Measurements from ENCODE around the gene RDH8. TPM values are rescaled to one million over a fixed set of nuclear protein-coding genes. Genes with fewer than 3 reads are reported as not detected.

The RDH8 gene
- total RNA-seq, 1 donor from 2014 or later, result not detected

GRCh38 chr19:10006335-10006708 is 7.0 kb upstream of the RDH8 start:
- H3K27me3 ChIP-seq (ENCODE audit: control insufficient read depth, insufficient read depth, low read length), result peaks cover 22% of the 10 kb centered on the region
- no peak overlapping the region for H3K4me3 ChIP-seq (ENCODE audit: low read depth, low read length)
- DNase-seq (ENCODE audit: low read depth), result no peak
- H3K36me3 ChIP-seq (ENCODE audit: control insufficient read depth, insufficient read depth, low read length), result no peaks in the 10 kb centered on the region
- no peak for TF ChIP-seq CTCF (IDR thresholded peaks at IDR 0.05; ENCODE audit: insufficient read depth, low read length, poor library complexity, severe bottlenecking)

- peaks cover 23% of the 10 kb centered on the region for H3K27me3 ChIP-seq (ENCODE audit: control insufficient read depth, insufficient read depth, low read length)
- no peak for DNase-seq (ENCODE audit: low read depth)
- TF ChIP-seq CTCF (IDR thresholded peaks at IDR 0.05; ENCODE audit: insufficient read depth, low read length, poor library complexity, severe bottlenecking), result no peak
- H3K36me3 ChIP-seq (ENCODE audit: control insufficient read depth, insufficient read depth, low read length), result no peaks in the 10 kb centered on the region
- H3K4me3 ChIP-seq (ENCODE audit: low read depth, low read length), result no peak overlapping the region
Measured at GRCh38 chr19:10006752-10007323, 6.4 kb upstream of the RDH8 start.

GRCh38 chr19:10007371-10008183 is 5.7 kb upstream of the RDH8 start:
- Histone ChIP-seq H3K4me3 (ENCODE audit: low read depth, low read length) (no peak overlapping the region), H3K27me3 (ENCODE audit: control insufficient read depth, insufficient read depth, low read length) (peaks cover 26% of the 10 kb centered on the region), H3K36me3 (ENCODE audit: control insufficient read depth, insufficient read depth, low read length) (no peaks in the 10 kb centered on the region)
- DNase-seq (ENCODE audit: low read depth), result no peak
- TF ChIP-seq CTCF (IDR thresholded peaks at IDR 0.05; ENCODE audit: insufficient read depth, low read length, poor library complexity, severe bottlenecking), result no peak

DNA sequence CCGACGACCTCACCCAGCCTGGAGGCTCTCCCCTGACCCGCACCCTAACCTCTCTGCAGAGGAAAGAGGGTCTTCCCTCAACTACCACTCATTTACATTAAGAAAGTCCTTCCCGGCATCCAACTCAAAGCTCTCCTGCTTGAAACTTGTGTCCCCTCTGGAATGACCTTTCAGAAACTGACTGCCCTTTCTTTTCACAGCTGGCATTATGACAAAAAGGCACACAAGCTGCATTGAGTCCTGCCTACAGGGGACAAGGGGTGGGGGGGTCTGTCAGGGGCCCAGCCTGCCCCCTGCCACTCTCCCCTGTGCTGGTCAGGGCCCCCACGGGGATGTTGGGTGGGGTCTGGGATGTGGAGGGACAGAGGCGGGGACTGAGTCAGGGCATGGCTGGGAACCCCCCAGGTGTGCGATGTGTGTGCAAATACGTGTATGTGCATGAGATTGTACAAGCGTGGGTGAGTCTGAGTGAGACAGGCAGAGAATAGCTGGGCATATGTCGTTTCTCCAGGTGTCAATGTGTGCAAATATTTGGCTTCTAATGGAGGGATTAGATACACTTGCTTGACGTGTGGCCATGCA is 5.0 kb upstream of the RDH8 start:
- DNase-seq (ENCODE audit: low read depth), result no peak
- H3K4me3 ChIP-seq (ENCODE audit: low read depth, low read length), result no peak overlapping the region
- H3K36me3 ChIP-seq (ENCODE audit: control insufficient read depth, insufficient read depth, low read length), result no peaks in the 10 kb centered on the region
- H3K27me3 ChIP-seq (ENCODE audit: control insufficient read depth, insufficient read depth, low read length), result peaks cover 26% of the 10 kb centered on the region
- TF ChIP-seq CTCF (IDR thresholded peaks at IDR 0.05; ENCODE audit: insufficient read depth, low read length, poor library complexity, severe bottlenecking), result no peak

DNA sequence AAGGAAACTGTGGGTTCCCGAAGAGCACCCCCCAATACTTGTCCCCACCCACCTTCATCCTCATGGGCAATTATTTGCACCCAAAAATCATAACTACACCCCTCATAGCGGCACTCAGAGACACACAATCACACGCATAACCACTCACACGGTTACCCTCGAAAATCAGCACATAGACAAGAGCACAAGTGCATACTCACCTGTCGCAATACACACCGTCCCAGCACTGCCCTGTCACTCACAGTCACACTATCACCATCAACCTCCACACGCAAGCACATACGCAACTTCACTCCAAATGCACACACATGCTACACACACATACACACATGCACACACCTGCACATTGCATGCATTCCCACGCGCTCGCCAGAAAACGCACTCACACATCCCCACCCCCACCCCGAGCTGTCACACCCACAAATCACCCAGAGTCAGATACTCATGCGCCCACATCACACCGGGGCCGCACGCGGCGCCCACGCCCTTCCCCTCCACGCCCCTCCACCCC is 3.5 kb upstream of the RDH8 start:
- DNase-seq (ENCODE audit: low read depth), result no peak
- no peaks in the 10 kb centered on the region for H3K36me3 ChIP-seq (ENCODE audit: control insufficient read depth, insufficient read depth, low read length)
- peaks cover 28% of the 10 kb centered on the region for H3K27me3 ChIP-seq (ENCODE audit: control insufficient read depth, insufficient read depth, low read length)
- no peak overlapping the region for H3K4me3 ChIP-seq (ENCODE audit: low read depth, low read length)
- no peak for TF ChIP-seq CTCF (IDR thresholded peaks at IDR 0.05; ENCODE audit: insufficient read depth, low read length, poor library complexity, severe bottlenecking)
